Activated CD8-positive, alpha-beta memory T cell treated with anti-CD3 and anti-CD28 coated beads for 4 hours (primary cell): ENCODE measurements around the gene PHC3.

Experiments used
- DNase-seq, 2 donors: peaks; one replicate each; pipeline ENCODE4 v3.0.0-alpha.2; 2020; ENCODE audit warnings: low read depth in 2 of 2

Gene PHC3

GRCh38 chr3:170043506-170043905 is 138.0 kb downstream of the PHC3 start:
- no peak for DNase-seq

- no peak for DNase-seq
These were observed 141.1 kb downstream of the PHC3 start for GRCh38 chr3:170040418-170040817.

- peak in 1 of 2 donors; percentile 6 for DNase-seq
These were observed 143.0 kb downstream of the PHC3 start for GRCh38 chr3:170038434-170039110.
